Loucy (cell line): ENCODE data around the gene FIBCD1.
"Not testable (repeated sequence)": the region's sequence is repeated elsewhere in the genome, so short reads cannot be mapped to it uniquely, and the experiment has no call there.

Experiments
- H2AFZ ChIP-seq: fragments of 200-600 bp; sonication (generic); 2 replicates; pipeline ENCODE4 v1.6.0; 2016; ENCODE audit warnings: antibody characterized with exemption, mild to moderate bottlenecking, low read length, moderate library complexity
- H3F3A ChIP-seq: fragments of 200-600 bp; 2 replicates; pipeline ENCODE4 v1.6.0; 2016; ENCODE audit warnings: antibody characterized with exemption, low read depth, mild to moderate bottlenecking
- H3K27me3 ChIP-seq: fragments of 200-600 bp; sonication (generic); 2 replicates; pipeline ENCODE4 v1.6.1; 2014; ENCODE audit warnings: low read length, mild to moderate bottlenecking; ENCODE audit not compliant: insufficient read depth, poor library complexity, severe bottlenecking
- H3K36me3 ChIP-seq: fragments of 200-600 bp; sonication (generic); 2 replicates; pipeline ENCODE4 v1.6.1; 2016; ENCODE audit warnings: low read length; ENCODE audit not compliant: insufficient read depth
- H3K4me1 ChIP-seq: fragments of 200-600 bp; sonication (generic); 2 replicates; pipeline ENCODE4 v1.5.1; 2014; ENCODE audit warnings: low read length, mild to moderate bottlenecking; ENCODE audit not compliant: insufficient read depth, poor library complexity, severe bottlenecking
- H3K4me2 ChIP-seq: fragments of 200-600 bp; sonication (generic); 2 replicates; pipeline ENCODE4 v1.6.0; 2014; ENCODE audit warnings: antibody characterized with exemption, low read length, low read depth, mild to moderate bottlenecking; ENCODE audit not compliant: poor library complexity, severe bottlenecking
- H3K4me3 ChIP-seq: fragments of 200-600 bp; sonication (generic); 2 replicates; pipeline ENCODE4 v1.5.1; 2014; ENCODE audit warnings: low read length, mild to moderate bottlenecking, mixed read lengths; ENCODE audit not compliant: poor library complexity, severe bottlenecking
- H3K79me2 ChIP-seq: fragments of 200-600 bp; sonication (generic); 2 replicates; pipeline ENCODE4 v1.6.1; 2014; ENCODE audit warnings: low read length; ENCODE audit not compliant: insufficient read depth
- H3K9ac ChIP-seq: fragments of 200-600 bp; sonication (generic); 2 replicates; pipeline ENCODE4 v1.6.0; 2014; ENCODE audit warnings: mild to moderate bottlenecking, low read depth, low read length, moderate library complexity; ENCODE audit not compliant: poor library complexity, severe bottlenecking
- H3K9me2 ChIP-seq: fragments of 200-600 bp; sonication (generic); replicated peaks from 2 replicates; pipeline ENCODE4 v1.6.1; 2016; ENCODE audit warnings: low read depth, low read length, mixed read lengths
- H3K9me3 ChIP-seq: fragments of 200-600 bp; sonication (generic); 2 replicates; pipeline ENCODE4 v1.6.1; 2014; ENCODE audit warnings: mild to moderate bottlenecking, antibody characterized with exemption, low read length, low read depth; ENCODE audit not compliant: insufficient read depth
- H4K20me1 ChIP-seq: fragments of 200-600 bp; sonication (generic); 2 replicates; pipeline ENCODE4 v1.6.0; 2014; ENCODE audit warnings: antibody characterized with exemption, low read length, mild to moderate bottlenecking; ENCODE audit not compliant: insufficient read depth, poor library complexity, severe bottlenecking
- EZH2phosphoT487 ChIP-seq: fragments of 200-600 bp; IDR thresholded peaks from 2 replicates; pipeline ENCODE4 v1.6.1; 2018; ENCODE audit warnings: antibody characterized with exemption, mild to moderate bottlenecking, moderate library complexity, borderline replicate concordance
- TF ChIP-seq, protein P1 (sequence below): fragments of 200-600 bp; sonication (generic); conservative IDR thresholded peaks from 2 replicates; pipeline ENCODE4 v1.5.1; 2014; ENCODE audit warnings: mild to moderate bottlenecking, antibody characterized with exemption, low read length

The FIBCD1 gene

DNA sequence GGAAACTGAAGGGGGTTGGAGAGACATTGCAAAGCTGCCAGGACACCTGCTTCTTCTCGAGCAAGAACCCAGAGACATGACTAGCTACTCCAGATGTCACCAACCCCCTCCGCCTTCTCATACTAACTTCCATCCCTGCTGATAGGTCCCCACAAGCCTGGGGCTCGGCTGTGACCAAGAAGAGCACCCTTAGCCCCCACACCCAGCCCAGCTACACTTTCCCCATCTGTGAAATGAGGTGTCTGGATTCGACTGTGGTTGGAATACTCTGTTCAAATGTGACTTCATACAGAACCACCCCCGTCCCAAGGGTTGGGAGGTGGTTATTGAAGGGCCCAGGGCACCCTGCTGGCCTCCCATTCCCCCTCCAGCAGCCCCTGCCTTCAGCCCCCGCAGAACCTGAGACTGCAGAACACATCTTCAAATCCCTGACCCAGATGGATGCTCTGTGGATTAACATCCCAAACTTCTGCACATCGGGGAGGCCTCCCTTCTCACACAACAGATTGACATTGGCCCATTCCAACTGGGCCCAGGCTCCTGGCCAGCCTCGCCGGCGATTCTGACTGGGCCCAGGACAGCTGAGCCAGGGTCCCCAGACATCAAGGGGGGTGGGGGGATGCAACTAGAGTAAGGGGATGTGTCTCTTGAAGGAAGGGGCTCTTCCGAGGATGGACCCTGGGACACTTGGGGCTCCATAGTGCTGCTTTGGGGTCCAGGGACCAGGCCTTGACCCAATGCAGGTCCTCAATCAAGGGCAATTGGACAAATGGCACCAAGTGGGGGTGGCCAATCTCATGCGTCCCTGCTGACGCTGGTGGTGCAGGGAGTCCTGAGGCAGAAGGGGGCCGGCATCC lies 21.7 kb upstream of the FIBCD1 start:
- Histone ChIP-seq H3K9me3 (no peaks in the 10 kb centered on the region), H3K36me3 (no peaks in the 10 kb centered on the region), H2AFZ (no peak overlapping the region), H3K9ac (no peak overlapping the region), H3K27me3 (no peaks in the 10 kb centered on the region), H3K4me2 (no peak overlapping the region), H4K20me1 (no peaks in the 10 kb centered on the region), H3F3A (no peaks in the 10 kb centered on the region), H3K79me2 (no peaks in the 10 kb centered on the region), H3K4me1 (no peaks in the 10 kb centered on the region), H3K9me2 (no peaks in the 10 kb centered on the region), H3K4me3 (no peak overlapping the region)
- TF ChIP-seq, protein P1, sequence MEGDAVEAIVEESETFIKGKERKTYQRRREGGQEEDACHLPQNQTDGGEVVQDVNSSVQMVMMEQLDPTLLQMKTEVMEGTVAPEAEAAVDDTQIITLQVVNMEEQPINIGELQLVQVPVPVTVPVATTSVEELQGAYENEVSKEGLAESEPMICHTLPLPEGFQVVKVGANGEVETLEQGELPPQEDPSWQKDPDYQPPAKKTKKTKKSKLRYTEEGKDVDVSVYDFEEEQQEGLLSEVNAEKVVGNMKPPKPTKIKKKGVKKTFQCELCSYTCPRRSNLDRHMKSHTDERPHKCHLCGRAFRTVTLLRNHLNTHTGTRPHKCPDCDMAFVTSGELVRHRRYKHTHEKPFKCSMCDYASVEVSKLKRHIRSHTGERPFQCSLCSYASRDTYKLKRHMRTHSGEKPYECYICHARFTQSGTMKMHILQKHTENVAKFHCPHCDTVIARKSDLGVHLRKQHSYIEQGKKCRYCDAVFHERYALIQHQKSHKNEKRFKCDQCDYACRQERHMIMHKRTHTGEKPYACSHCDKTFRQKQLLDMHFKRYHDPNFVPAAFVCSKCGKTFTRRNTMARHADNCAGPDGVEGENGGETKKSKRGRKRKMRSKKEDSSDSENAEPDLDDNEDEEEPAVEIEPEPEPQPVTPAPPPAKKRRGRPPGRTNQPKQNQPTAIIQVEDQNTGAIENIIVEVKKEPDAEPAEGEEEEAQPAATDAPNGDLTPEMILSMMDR = no peak
- TF ChIP-seq EZH2phosphoT487 = no peak

DNA sequence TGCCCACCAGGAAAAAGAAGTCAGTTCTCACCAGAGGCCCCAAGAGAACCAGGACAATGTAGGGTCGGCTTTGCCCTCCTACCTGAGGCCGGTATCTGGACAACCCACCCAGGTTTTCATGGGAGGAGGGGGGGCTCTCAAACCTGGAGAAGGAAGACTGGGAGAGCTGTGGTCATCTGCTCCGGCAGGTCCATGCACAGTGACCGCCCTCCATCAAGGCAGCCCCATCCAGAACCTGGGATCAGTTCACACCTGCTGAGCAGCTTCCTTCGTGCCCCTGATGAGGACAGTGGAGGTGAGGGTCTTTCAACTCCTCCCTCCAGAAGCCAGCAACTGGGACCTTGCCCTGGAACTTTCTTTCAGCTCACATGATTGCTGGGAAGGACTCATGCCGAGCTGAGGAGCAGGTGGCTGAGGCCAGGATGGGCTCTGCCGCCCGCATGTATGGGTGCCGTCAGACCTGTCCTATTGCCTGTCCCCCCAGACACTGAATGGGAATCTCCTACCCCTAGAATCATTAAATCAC lies 20.8 kb upstream of the FIBCD1 start:
- H3K36me3 ChIP-seq = no peaks in the 10 kb centered on the region
- H3K9me2 ChIP-seq = no peaks in the 10 kb centered on the region
- H3F3A ChIP-seq = no peaks in the 10 kb centered on the region
- no peak overlapping the region for H3K4me2 ChIP-seq
- no peak overlapping the region for H2AFZ ChIP-seq
- H3K27me3 ChIP-seq = no peaks in the 10 kb centered on the region
- no peak for TF ChIP-seq EZH2phosphoT487
- TF ChIP-seq, protein P1 = no peak
- H4K20me1 ChIP-seq = no peaks in the 10 kb centered on the region
- H3K4me3 ChIP-seq = no peak overlapping the region
- no peaks in the 10 kb centered on the region for H3K4me1 ChIP-seq
- no peaks in the 10 kb centered on the region for H3K79me2 ChIP-seq
- H3K9me3 ChIP-seq = no peaks in the 10 kb centered on the region
- no peak overlapping the region for H3K9ac ChIP-seq

DNA sequence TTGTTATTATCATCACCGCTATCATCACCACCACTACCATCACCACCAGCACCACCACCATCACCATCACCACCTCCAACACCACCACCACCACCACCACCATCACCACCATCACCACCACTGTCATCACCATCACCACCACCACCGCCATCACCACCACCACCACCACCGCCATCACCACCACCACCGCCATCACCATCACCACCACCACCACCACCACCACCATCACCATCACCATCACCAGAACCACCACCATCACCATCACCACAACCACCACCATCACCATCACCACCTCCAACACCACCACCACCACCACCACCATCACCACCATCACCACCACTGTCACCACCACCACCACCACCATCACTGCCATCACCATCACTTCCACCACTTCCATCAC lies 19.5 kb upstream of the FIBCD1 start:
- H3K36me3 ChIP-seq = not testable (repeated sequence)

More for the DNA sequence above, 19.5 kb upstream of the FIBCD1 start:
- H2AFZ ChIP-seq, H3K9me2 ChIP-seq, H3K9me3 ChIP-seq, H4K20me1 ChIP-seq, H3K27me3 ChIP-seq, H3K9ac ChIP-seq, H3K4me1 ChIP-seq, H3F3A ChIP-seq, H3K79me2 ChIP-seq, H3K4me3 ChIP-seq, H3K4me2 ChIP-seq: not testable (repeated sequence)
